ENCODE data around the gene MTPN.

MTPN gene

GRCh38 chr7:135981958-135982646 is 4.9 kb upstream of the MTPN start:
- DNase-seq = no peak

DNA sequence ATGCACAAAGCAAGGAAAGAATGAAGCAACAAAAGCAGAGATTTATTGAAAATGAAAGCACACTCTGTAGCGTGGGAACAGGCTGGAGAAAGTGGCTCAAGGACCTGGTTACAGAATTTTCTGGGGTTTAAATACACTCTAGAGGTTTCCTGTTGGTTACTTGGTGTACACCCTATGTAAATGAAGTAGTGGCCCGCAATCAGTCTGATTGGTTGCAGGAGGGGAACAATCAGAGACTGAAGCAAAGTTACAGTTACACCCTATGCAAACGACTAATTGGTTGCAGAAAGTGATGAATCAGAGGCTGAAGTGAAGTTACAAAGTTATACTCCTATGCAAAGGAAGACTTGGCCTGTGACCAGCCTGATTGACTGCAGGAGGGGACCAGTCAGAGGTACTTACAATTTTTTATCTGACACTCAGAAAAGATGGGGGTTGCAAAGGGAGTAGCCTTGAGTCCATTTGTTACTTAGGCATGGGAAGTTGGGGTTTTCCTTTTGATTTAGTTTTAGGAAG is 3.6 kb upstream of the MTPN start:
- DNase-seq = no peak

DNA sequence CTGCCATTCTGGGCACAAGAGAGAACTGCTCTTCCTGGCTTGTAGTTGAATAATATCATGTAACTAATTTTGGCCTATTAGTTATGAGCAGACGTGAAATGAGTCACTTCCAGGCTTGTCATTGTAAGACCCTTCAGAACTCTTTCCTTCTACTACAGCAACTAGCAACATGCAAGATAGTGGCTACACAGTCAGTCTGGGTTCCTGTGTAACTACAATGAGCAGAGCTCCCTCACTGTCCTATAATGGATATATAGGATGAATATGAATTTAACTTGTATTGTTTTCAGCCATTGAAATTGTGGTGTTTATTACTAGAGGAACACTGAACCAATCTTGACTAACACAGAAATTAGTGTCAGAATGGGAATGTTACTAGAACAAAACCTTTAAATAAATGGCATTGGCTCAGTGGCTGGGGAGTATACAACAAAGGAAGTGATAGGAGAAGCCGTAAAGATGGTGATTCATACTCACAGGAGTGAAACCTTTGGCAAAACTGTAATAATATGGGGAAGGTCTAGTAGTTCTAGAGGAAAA is 2.9 kb upstream of the MTPN start:
- no peak for DNase-seq

DNA sequence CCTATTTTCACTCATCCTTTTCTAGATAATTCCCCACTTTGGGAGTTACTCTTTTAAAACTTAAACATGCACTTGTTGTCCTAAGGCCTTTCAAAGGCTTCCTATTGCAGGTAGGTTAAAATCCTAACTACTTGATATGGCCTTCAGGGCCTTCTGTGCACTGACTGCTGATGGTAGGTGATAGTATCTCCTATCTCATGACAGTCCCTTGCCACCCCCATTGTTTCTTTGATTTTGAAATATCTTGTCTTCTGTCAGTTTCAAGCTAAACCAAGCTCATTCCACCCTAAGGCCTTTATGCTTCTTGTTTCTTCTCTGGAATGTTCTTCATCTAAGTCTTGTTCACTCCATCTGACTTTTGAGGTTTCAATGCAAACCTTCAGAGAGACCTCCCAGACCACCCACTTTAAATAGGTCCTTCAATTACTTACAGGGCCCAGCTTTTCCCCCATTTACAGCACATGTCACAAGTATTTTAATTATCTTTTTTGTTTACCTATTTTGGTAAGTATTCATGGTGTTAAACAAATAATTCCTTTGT is 2.4 kb upstream of the MTPN start:
- no peak for DNase-seq

DNA sequence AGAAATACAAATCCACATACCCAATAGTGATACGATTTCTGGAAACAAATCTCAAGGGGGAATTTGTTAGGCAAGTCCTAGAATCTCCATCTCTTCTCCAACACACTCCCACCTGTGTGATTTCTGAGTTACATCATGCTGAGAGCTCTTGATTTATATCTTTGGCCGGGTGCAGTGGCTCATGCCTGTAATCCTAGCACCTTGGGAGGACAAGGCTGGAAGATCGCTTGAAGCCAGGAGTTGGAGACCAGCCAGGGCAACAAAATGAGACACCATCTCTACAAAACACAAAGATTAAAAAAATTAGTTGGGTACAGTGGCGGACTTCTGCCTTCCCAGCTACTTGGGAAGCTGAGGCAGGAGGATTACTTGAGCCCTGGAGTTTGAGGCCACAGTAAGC is 1.5 kb upstream of the MTPN start:
- DNase-seq = no peak

DNA sequence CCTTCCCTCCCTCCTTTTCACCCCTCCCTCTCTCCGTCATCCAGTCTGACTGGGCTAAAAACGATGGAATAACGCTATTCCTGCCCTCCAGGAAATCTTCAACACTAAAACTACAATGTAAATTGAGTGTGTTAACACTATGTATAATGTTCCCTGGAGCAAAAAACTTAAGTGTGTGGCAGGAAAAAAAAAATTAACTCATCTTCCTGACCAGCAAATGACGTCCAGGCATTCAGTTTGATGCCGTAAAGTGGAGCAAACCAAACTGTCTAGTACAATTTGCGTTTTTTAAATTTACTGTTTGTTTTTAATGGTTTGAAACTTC is 545 bp upstream of the MTPN start:
- DNase-seq = no peak

- no peak for DNase-seq
These were observed 700 bp downstream of the MTPN start for GRCh38 chr7:135976312-135977006.

- DNase-seq = no peak
These were observed 2.0 kb downstream of the MTPN start for GRCh38 chr7:135975166-135975565.

DNA sequence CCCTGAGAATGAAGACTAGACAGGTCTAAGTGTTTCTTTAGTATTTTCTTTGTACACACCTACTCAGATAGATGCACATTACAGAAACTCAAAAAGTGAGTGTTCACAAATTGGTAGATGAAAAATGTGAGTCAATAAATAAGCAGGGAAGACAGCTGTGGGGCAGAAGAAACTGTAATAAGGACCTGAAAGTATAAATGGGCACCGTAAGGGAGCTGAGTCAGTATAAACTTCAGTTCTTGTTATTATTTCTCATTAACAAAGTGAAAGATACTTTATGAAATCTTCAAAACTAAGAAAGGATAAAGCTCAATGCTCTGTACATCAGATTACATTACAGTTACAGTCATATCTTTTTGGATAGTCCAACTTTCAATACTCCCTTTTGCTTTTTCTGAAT is 2.5 kb downstream of the MTPN start:
- DNase-seq = no peak

DNA sequence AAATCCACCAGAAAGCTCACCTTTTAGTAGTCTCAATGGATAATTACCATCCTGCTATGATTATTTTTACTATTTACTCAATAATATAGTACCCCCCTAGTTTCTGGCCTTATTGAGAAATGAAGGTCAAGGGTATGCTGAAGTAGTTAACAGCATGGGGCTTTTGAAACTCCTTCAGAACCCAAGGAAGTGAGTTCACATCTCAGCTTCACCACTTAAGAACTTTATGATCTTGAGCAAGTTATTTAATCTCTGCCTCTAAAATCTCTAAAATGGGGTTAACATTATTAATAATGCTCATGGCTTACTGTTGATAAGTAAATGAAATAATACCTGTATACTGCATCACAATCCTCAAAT is 5.8 kb downstream of the MTPN start:
- no peak for DNase-seq

- no peak for DNase-seq
These were observed 6.3 kb downstream of the MTPN start for GRCh38 chr7:135970682-135971365.

GRCh38 chr7:135970045-135970444 is 7.1 kb downstream of the MTPN start:
- DNase-seq = no peak

DNA sequence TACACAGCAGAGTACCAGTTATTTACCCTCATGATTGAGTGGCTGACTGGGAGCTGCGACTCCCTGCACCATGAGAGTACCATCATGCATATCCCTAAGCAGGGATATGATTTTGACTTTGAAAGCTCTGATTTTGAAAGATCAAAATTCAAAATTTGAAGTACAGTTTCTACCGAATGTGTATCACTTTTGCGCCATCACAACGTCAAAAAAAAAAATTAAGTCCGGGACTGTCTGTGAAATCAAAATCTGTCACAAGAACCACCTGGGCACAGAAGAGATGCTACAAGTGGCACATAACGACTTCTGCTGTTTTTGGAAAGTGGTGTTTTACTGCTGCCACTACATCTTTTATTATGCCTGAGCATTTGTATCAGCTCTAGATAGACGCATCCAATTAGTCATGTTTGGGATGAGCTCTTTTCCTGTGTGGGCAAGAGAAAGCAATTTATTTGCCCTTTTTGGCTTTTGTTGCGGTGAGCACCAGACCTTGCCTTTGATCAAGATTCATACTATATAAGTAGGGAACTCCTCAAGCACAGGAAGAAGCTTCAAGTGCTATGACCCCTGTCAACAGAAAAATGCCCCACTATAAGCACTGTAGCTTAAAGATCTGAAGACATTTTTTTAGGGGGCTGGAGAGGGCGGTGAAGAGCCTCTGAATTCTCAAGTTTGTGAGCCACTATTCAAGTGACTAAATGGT is 10.7 kb downstream of the MTPN start:
- DNase-seq = no peak

DNA sequence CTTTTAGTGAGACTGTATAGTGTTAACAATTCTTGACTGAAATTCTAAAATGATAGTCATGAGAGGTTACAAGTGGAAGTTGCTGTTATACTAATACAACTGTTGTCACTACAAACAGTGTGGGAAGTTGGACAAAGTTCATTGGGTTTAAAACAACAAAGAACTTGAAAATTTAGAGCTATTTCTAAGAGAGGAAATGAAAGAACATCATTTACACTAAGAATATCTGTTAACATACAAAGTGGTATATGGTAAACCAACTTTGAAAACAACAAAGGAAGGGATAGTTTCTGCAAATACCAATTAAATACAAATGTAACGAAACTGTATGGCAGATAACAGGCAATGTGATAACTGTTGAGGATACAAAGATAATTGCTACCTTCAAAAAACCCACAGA is 11.6 kb downstream of the MTPN start:
- DNase-seq = no peak

DNA sequence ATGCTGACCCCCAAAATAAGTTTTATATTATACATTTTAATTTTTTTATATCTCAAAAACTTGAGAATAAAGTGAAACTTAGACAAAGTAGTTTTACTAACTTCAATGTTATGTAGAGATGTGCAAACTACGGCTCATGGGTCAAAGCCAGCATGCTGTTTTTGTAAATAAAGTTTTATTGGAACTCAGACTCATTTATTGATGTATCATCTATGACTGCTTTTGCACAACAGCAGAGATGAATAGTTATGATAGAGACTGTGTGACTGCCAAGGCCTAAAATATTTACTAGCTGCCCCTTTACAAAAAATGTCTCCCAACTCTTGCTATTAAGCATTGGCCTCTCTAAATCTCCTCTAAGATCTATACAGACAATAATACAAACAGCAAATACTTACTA is 12.4 kb downstream of the MTPN start:
- no peak for DNase-seq

DNA sequence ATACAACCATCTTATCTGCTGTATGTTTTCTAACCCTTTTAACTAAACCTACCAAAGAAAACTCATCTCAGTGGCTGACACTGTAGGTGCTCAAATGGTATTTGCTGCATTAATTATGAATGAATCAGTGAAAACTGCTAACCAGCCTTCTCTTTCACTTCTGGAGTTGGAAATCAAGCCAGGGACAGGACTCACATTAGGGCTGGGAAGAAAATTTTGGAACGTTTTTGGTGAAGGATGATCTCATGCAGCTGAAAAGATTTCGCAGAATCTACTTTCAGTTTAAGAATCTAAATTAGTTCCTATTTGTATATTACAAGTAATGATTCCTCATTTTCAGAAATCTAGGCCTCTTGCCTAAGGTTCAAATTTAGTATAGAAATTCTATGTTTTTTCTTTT is 12.9 kb downstream of the MTPN start:
- no peak for DNase-seq

DNA sequence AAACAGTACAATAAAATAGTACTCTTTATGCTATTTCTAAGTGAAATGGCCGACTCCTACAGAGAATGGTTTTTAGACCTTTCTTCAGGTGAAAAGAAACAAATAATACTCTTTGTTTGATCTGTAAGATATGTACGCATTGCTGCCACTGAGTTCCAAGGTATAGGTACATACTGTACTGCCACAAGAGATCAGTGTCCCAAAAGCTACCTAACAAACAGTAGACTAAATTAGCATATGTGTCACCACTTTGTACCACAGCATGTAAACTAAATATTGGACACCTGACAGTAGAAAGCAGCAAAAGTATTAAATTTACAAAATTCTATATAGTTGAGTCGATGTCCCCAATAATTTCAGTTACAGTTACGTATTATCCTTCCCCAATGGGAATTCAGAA is 14.4 kb downstream of the MTPN start:
- no peak for DNase-seq

DNA sequence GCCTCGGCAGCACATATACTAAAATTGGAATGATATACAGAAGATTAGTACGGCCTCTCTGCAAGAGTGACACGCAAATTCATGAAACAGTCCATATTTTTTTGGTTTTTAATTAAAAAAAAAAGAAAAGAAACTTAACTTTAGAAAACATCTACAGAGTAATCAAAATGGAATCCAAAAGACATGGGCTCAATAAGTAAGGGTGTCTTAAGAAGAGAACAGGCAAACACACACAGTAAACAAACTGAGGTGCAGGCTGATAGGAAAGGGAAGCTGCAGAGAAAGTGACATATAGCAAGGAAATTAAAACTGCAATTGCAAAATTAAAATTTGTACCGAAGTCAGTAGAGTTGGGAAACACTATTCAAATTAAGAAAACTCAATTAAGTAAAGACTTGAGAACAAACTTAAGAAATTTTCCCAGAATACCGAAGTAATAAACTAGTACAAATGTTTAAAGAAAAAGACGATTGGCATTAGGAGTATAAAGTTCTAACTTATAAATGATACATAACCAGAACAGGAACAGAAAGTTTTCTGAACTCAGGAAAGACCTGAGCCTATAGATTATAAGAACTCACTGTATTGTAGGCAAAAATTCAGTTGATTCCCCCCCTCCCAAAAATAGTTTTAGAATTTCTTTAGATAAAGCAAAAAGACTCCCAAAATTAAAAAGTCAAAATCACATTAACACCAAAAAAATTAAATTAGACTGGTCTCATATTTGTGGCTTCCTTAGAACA is 16.3 kb downstream of the MTPN start:
- no peak for DNase-seq

GRCh38 chr7:135959646-135960363 is 17.4 kb downstream of the MTPN start:
- DNase-seq = no peak

DNA sequence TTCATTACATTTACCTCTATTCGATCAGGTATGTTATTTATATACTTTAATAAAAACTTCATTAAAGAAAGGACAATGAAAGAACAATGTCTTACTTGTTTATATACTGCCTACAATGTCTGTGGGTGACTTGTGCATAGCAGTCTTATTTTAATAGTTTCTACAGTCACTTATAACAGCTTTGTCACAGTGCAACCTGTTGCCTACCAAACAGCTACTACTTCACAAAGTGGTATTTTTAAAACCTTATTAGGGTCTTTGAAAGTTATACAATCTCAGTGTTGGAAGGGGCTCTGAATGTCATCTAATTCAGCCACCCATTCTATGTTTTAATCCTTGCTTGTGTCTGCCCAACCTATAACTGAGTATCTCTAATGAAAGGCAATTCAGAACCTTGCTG is 19.0 kb downstream of the MTPN start:
- DNase-seq = no peak

DNA sequence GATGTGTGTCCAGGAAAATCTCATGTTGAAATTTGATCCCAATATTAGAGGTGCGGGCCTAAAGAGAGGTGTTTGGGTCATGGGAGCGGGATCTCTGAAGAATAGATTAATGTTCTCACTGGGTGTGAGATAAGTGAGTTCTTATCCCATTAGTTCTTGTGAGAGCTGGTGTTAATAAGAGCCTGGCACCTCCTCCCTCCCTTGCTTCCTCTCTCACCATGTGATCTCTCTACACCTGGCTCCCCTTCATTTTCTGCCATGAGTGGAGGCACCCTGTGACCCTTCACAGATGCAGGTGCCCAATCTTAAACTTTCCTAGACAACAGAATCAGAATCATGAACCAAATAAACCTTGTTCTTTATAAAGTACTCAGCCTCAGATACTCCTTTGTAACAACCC is 19.5 kb downstream of the MTPN start:
- no peak for DNase-seq

DNA sequence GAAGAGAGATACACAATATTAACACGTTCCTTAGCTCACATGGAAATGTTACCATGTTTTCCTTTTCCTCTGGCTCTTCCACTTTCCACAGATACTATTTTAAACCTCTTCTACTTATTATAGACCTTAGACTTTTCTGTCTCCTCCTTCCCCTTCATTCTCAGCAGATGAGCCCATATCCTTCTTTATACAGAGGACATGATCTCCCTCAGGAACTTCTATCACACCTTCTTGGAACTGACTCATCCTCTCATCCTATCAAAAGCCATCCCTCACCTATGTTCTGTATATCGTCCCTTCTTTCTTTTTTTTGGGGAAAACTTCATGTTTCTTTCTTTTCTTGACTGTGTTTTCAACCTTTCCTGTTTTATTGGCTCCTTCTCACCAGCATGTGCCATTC is 20.8 kb downstream of the MTPN start:
- no peak for DNase-seq

All from activated T-cell treated with anti-CD3 and anti-CD28 coated beads, Interleukin-2, amount 50 U/mL, for 1 hour (primary cell).